C1 segment of cervical spinal cord (tissue), 14 donors: ENCODE measurements around the gene TNFRSF6B.

ENCODE experiments used
- DNase-seq, 14 donors: peaks; one replicate each; lab custom pipeline; 2025; lab: John Stamatoyannopoulos, UW

TNFRSF6B gene

GRCh38 chr20:63697357-63697867, 960 bp downstream of the TNFRSF6B start:
- DNase-seq = no peak

- no peak for DNase-seq
Observed at GRCh38 chr20:63697868-63698545, 1.6 kb downstream of the TNFRSF6B start.

- DNase-seq = no peak
Observed at GRCh38 chr20:63698739-63699465, 2.5 kb downstream of the TNFRSF6B start.

- DNase-seq = no peak
Observed at GRCh38 chr20:63699466-63700198, 3.2 kb downstream of the TNFRSF6B start.

- DNase-seq = no peak
Observed at GRCh38 chr20:63700199-63701050, 4.0 kb downstream of the TNFRSF6B start.

- no peak for DNase-seq
Observed at GRCh38 chr20:63701051-63701328, 4.5 kb downstream of the TNFRSF6B start.

GRCh38 chr20:63701329-63702035, 5.0 kb downstream of the TNFRSF6B start:
- DNase-seq = no peak

- DNase-seq = no peak
Observed at GRCh38 chr20:63702036-63702665, 5.7 kb downstream of the TNFRSF6B start.

- no peak for DNase-seq
Observed at GRCh38 chr20:63702751-63703470, 6.5 kb downstream of the TNFRSF6B start.

- no peak for DNase-seq
Observed at GRCh38 chr20:63703471-63703975, 7.1 kb downstream of the TNFRSF6B start.

GRCh38 chr20:63703976-63704748, 7.7 kb downstream of the TNFRSF6B start:
- no peak for DNase-seq

GRCh38 chr20:63704749-63705117, 8.3 kb downstream of the TNFRSF6B start:
- no peak for DNase-seq

- DNase-seq = no peak
Observed at GRCh38 chr20:63705232-63706026, 9.0 kb downstream of the TNFRSF6B start.

- no peak for DNase-seq
Observed at GRCh38 chr20:63706027-63706695, 9.7 kb downstream of the TNFRSF6B start.

- DNase-seq = peak in 1 of 14 donors; percentile 43
Observed at GRCh38 chr20:63706852-63707557, 10.6 kb downstream of the TNFRSF6B start.

- DNase-seq = peak in 13 of 14 donors; percentile 72 to 95 (median 84)
Observed at GRCh38 chr20:63707558-63708300, 11.3 kb downstream of the TNFRSF6B start, which contains the start of the genes ARFRP1 and ZGPAT. TSS of gene ARFRP1 (minus strand) at chr20:63707976. CDS start at chr20:63707091, 885 bp downstream. TSS of gene ZGPAT (plus strand) at chr20:63708039. CDS start at chr20:63708581, 542 bp downstream.
